22Rv1 (cell line): Measurements from ENCODE around the gene ARMC6.

Experiments
- ZFX ChIP-seq: fragments of 450-650 bp; IDR thresholded peaks from 2 replicates; pipeline ENCODE4 v1.6.1; 2017; ENCODE audit warnings: antibody characterized with exemption, borderline replicate concordance
- TF ChIP-seq, protein P1 (sequence below): fragments of 450-650 bp; IDR thresholded peaks from 2 replicates; pipeline ENCODE4 v1.5.1; 2017; ENCODE audit warnings: mild to moderate bottlenecking

DNA sequence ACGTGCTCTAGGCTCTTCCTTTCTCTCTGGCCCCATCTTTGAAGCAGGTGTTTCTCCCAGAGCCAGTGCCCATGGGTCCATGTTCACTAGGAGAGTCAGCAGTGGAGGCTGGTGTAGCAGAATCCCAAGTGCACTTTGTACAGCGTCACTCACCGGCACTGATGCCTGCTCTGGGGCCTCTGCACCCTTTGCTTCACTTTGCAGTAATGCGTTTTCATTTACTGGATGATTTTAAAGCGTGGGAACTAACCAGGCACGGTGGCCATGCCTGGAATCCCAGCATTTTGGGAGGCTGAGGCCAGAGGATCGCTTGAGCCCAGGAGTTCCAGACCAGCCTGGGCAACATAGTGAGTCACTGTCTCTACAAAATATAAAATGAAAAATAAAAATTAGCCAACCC is 61.1 kb downstream of the ARMC6 start:
- TF ChIP-seq, protein P1, sequence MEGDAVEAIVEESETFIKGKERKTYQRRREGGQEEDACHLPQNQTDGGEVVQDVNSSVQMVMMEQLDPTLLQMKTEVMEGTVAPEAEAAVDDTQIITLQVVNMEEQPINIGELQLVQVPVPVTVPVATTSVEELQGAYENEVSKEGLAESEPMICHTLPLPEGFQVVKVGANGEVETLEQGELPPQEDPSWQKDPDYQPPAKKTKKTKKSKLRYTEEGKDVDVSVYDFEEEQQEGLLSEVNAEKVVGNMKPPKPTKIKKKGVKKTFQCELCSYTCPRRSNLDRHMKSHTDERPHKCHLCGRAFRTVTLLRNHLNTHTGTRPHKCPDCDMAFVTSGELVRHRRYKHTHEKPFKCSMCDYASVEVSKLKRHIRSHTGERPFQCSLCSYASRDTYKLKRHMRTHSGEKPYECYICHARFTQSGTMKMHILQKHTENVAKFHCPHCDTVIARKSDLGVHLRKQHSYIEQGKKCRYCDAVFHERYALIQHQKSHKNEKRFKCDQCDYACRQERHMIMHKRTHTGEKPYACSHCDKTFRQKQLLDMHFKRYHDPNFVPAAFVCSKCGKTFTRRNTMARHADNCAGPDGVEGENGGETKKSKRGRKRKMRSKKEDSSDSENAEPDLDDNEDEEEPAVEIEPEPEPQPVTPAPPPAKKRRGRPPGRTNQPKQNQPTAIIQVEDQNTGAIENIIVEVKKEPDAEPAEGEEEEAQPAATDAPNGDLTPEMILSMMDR: no peak
- TF ChIP-seq ZFX: no peak
